ENCODE measurements around the gene PCDHGB4.

DNA sequence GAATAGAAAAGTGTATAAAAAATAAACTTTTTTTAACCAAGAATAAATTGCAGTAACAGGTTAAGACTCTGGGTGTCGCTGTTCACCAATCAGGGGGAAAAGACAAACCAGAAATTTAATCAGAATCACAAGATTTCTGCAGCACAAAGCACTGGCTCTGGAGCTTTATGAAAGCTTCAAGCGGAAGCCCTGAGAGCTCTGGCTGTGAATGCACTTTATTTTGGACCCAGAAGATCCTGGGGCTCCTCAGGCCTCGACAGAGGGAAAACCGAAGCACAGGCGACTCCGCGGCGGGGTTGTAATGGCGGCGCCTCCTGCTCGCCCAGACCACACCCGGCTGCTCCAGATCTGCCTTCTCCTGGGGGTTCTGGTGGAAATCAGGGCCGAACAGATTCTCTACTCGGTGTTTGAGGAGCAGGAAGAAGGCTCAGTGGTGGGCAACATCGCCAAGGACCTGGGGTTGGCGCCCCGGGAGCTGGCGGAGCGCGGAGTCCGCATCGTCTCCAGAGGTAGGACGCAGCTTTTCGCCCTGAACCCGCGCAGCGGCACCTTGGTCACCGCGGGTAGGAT lies 32.5 kb upstream of the PCDHGB4 start, which contains the start of gene PCDHGA4:
- TF ChIP-seq, protein P1, sequence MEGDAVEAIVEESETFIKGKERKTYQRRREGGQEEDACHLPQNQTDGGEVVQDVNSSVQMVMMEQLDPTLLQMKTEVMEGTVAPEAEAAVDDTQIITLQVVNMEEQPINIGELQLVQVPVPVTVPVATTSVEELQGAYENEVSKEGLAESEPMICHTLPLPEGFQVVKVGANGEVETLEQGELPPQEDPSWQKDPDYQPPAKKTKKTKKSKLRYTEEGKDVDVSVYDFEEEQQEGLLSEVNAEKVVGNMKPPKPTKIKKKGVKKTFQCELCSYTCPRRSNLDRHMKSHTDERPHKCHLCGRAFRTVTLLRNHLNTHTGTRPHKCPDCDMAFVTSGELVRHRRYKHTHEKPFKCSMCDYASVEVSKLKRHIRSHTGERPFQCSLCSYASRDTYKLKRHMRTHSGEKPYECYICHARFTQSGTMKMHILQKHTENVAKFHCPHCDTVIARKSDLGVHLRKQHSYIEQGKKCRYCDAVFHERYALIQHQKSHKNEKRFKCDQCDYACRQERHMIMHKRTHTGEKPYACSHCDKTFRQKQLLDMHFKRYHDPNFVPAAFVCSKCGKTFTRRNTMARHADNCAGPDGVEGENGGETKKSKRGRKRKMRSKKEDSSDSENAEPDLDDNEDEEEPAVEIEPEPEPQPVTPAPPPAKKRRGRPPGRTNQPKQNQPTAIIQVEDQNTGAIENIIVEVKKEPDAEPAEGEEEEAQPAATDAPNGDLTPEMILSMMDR (IDR thresholded peaks at IDR 0.05; ENCODE audit: low read length), result peak; percentile 54
- no peak for TF ChIP-seq EZH2 (optimal IDR thresholded peaks at IDR 0.05; ENCODE audit: low read depth, low read length)
